Measurements from ENCODE around the gene CDH4. TPM values are rescaled to one million over a fixed set of nuclear protein-coding genes. Genes with fewer than 3 reads are reported as not detected.

The CDH4 gene
- total and polyA plus RNA-seq, 2 of the 4 experiments (the other 2 are of a cell fraction): 1.6 to 3.5 TPM

DNA sequence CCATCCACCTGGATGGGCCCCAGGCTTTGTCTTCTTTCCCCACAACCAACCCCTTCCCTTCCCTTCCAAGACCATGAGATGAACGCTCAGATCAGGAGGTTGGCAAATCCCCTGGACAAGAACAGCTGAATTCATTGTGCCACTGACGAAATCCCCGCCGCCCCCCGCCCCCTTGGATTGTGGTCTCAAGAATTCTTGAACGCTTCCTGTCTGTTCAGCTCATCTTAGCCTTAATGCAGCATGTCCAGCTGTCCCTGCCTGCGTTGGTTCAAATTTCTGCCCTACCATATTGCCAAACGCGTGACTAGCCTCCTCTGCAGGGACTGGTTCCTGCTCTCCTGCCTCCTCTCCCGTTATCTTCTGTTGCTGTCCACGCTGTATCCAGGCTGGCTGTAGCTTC, 133.2 kb downstream of the CDH4 start:
- Histone ChIP-seq H3K27me3 (ENCODE audit: control insufficient read depth, insufficient read depth, low read length) (no peaks in the 10 kb centered on the region), H3K4me1 (ENCODE audit: control insufficient read depth, insufficient read depth, low read length) (no peaks in the 10 kb centered on the region), H3K4ac (ENCODE audit: low read depth, low read length) (no peak overlapping the region), H2AK9ac (replicated peaks; ENCODE audit: low read depth, low read length, poor library complexity) (no peak overlapping the region), H3K18ac (ENCODE audit: low read depth, low read length) (no peak overlapping the region), H2BK5ac (ENCODE audit: low read depth, low read length, poor library complexity, severe bottlenecking) (no peak overlapping the region), H3K9me1 (ENCODE audit: insufficient read depth, low read length) (no peaks in the 10 kb centered on the region), H3K36me3 (ENCODE audit: control insufficient read depth, insufficient read depth, low read length) (no peaks in the 10 kb centered on the region), H3K9me3 (ENCODE audit: control insufficient read depth, insufficient read depth, low read length) (peaks cover 5% of the 10 kb centered on the region), H2AFZ (replicated peaks; ENCODE audit: low read length, poor library complexity) (peak overlapping the region; percentile 23), H2AK5ac (ENCODE audit: low read depth, low read length) (no peak overlapping the region), H4K5ac (ENCODE audit: low read depth, low read length) (no peak overlapping the region), H3K4me2 (ENCODE audit: low read depth, low read length) (no peak overlapping the region), H2BK15ac (ENCODE audit: low read depth, low read length) (no peak overlapping the region), H3K14ac (replicated peaks; ENCODE audit: low read depth, low read length) (no peak overlapping the region), H3K56ac (ENCODE audit: extremely low read depth, insufficient read depth, low read length) (no peak overlapping the region), H2BK120ac (ENCODE audit: low read depth, low read length) (no peak overlapping the region), H3K27ac (ENCODE audit: insufficient read depth, low read length) (no peak overlapping the region), H3K79me1 (ENCODE audit: low read depth in 1 of 2, low read length in 2 of 2) (no peaks in the 10 kb centered on the region), H4K8ac (ENCODE audit: low read depth in 2 of 2, low read length in 2 of 2) (no peak overlapping the region), H4K20me1 (ENCODE audit: insufficient read depth, low read length) (no peaks in the 10 kb centered on the region), H3K4me3 (ENCODE audit: insufficient read depth, low read depth, low read length) (no peak overlapping the region), H3K23ac (ENCODE audit: low read depth, low read length) (no peak overlapping the region), H2BK20ac (ENCODE audit: low read depth, low read length) (no peak overlapping the region), H3K9ac (ENCODE audit: low read depth, low read length) (no peak overlapping the region), H4K91ac (ENCODE audit: insufficient read depth, low read depth, low read length) (no peak overlapping the region)
- DNase-seq: no peak
- dilution Hi-C loops (cut with HindIII; ENCODE audit: low sequenced_read_pairs, unreplicated experiment) (no loop called here), intact Hi-C loops (cut with micrococcal nuclease) (no loop called here), in situ Hi-C loops (cut with MboI; ENCODE audit: low sequenced_read_pairs) (no loop called here)
- TF ChIP-seq BHLHE40 (IDR thresholded peaks at IDR 0.05; ENCODE audit: low read depth, low read length): no peak
- no peak for TF ChIP-seq RCOR1 (IDR thresholded peaks at IDR 0.05; ENCODE audit: insufficient replicate concordance, low read length)
- TF ChIP-seq RAD21 (IDR thresholded peaks at IDR 0.05; ENCODE audit: low read length): no peak
- no peak for TF ChIP-seq CEBPB (IDR thresholded peaks at IDR 0.05; ENCODE audit: low read depth, low read length)
- no peak for TF ChIP-seq RFX5 (IDR thresholded peaks at IDR 0.05; ENCODE audit: low read depth, low read length)
- TF ChIP-seq, protein P1, sequence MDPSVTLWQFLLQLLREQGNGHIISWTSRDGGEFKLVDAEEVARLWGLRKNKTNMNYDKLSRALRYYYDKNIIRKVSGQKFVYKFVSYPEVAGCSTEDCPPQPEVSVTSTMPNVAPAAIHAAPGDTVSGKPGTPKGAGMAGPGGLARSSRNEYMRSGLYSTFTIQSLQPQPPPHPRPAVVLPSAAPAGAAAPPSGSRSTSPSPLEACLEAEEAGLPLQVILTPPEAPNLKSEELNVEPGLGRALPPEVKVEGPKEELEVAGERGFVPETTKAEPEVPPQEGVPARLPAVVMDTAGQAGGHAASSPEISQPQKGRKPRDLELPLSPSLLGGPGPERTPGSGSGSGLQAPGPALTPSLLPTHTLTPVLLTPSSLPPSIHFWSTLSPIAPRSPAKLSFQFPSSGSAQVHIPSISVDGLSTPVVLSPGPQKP (IDR thresholded peaks at IDR 0.05; ENCODE audit: borderline replicate concordance, low read depth, low read length): no peak
- no peak for TF ChIP-seq MXI1 (IDR thresholded peaks at IDR 0.05; ENCODE audit: borderline replicate concordance, low read depth, low read length)
- no peak for TF ChIP-seq MAFK (IDR thresholded peaks at IDR 0.05; ENCODE audit: low read depth, low read length)
- TF ChIP-seq, protein P2, sequence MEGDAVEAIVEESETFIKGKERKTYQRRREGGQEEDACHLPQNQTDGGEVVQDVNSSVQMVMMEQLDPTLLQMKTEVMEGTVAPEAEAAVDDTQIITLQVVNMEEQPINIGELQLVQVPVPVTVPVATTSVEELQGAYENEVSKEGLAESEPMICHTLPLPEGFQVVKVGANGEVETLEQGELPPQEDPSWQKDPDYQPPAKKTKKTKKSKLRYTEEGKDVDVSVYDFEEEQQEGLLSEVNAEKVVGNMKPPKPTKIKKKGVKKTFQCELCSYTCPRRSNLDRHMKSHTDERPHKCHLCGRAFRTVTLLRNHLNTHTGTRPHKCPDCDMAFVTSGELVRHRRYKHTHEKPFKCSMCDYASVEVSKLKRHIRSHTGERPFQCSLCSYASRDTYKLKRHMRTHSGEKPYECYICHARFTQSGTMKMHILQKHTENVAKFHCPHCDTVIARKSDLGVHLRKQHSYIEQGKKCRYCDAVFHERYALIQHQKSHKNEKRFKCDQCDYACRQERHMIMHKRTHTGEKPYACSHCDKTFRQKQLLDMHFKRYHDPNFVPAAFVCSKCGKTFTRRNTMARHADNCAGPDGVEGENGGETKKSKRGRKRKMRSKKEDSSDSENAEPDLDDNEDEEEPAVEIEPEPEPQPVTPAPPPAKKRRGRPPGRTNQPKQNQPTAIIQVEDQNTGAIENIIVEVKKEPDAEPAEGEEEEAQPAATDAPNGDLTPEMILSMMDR (conservative IDR thresholded peaks at IDR 0.05; ENCODE audit: low read depth, low read length): no peak
- TF ChIP-seq FOS (IDR thresholded peaks at IDR 0.05; ENCODE audit: low read depth, low read length): no peak
- TF ChIP-seq POLR2A (IDR thresholded peaks at IDR 0.05; ENCODE audit: low read depth, low read length): no peak
- TF ChIP-seq NFE2L2 (IDR thresholded peaks at IDR 0.05; ENCODE audit: low read depth, low read length): no peak
- TF ChIP-seq SMC3 (IDR thresholded peaks at IDR 0.05; ENCODE audit: low read depth, low read length): no peak
- TF ChIP-seq, protein P3, sequence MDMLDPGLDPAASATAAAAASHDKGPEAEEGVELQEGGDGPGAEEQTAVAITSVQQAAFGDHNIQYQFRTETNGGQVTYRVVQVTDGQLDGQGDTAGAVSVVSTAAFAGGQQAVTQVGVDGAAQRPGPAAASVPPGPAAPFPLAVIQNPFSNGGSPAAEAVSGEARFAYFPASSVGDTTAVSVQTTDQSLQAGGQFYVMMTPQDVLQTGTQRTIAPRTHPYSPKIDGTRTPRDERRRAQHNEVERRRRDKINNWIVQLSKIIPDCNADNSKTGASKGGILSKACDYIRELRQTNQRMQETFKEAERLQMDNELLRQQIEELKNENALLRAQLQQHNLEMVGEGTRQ (IDR thresholded peaks at IDR 0.05; ENCODE audit: low read depth, low read length): no peak
- no peak for TF ChIP-seq CHD1 (IDR thresholded peaks at IDR 0.05; ENCODE audit: low read depth, low read length)
- TF ChIP-seq MAZ (IDR thresholded peaks at IDR 0.05; ENCODE audit: borderline replicate concordance, low read depth, low read length): no peak
- 95% methylated on average over 10 of the region's 11 CpGs; no CpG with 5 or more reads in 1 of the 2 experiments for WGBS, 2 experiments (ENCODE audit: extremely low coverage in 2 of 2, insufficient read length in 1 of 2)
- no TSS peak for BruUV-seq (replicated peaks)
- ChIA-PET POLR2A (ENCODE audit: unreplicated experiment) (no interaction called here), CTCF (no interaction called here)
- no peak for ATAC-seq (ENCODE audit: low read depth)

Data from IMR-90 (cell line).